GM19035 (cell line): Measurements from ENCODE around the gene LRBA.

ENCODE experiments used
- ATAC-seq: cut with Tn5 transposase; IDR thresholded peaks from one replicate; pipeline ENCODE4 v1.9.1; 2021; ENCODE audit not compliant: unreplicated experiment

The LRBA gene

GRCh38 chr4:150310159-150310895, 704.8 kb downstream of the LRBA start:
- no peak for ATAC-seq

- ATAC-seq: no peak
These were observed 706.1 kb downstream of the LRBA start for GRCh38 chr4:150308824-150309472.

GRCh38 chr4:150306719-150307118, 708.4 kb downstream of the LRBA start:
- ATAC-seq: no peak

- ATAC-seq: no peak
These were observed 709.1 kb downstream of the LRBA start for GRCh38 chr4:150305995-150306394.

- ATAC-seq: no peak
These were observed 712.5 kb downstream of the LRBA start for GRCh38 chr4:150302553-150302952.

- no peak for ATAC-seq
These were observed 715.3 kb downstream of the LRBA start for GRCh38 chr4:150299816-150300215.

- no peak for ATAC-seq
These were observed 717.1 kb downstream of the LRBA start for GRCh38 chr4:150297861-150298474.

GRCh38 chr4:150289881-150290280, 725.2 kb downstream of the LRBA start:
- ATAC-seq: no peak

- no peak for ATAC-seq
These were observed 725.9 kb downstream of the LRBA start for GRCh38 chr4:150289198-150289597.

- no peak for ATAC-seq
These were observed 728.4 kb downstream of the LRBA start for GRCh38 chr4:150286656-150287055.

GRCh38 chr4:150283689-150284088, 731.4 kb downstream of the LRBA start:
- no peak for ATAC-seq

- ATAC-seq: no peak
These were observed 734.1 kb downstream of the LRBA start for GRCh38 chr4:150280975-150281374.

GRCh38 chr4:150280081-150280895, 734.8 kb downstream of the LRBA start:
- ATAC-seq: no peak

- no peak for ATAC-seq
These were observed 736.9 kb downstream of the LRBA start for GRCh38 chr4:150278206-150278605.

GRCh38 chr4:150268444-150268843, 746.6 kb downstream of the LRBA start:
- ATAC-seq: no peak

GRCh38 chr4:150265806-150266205, 749.3 kb downstream of the LRBA start:
- no peak for ATAC-seq

GRCh38 chr4:150264595-150265161, 750.4 kb downstream of the LRBA start:
- no peak for ATAC-seq

- ATAC-seq: no peak
These were observed 752.5 kb downstream of the LRBA start for GRCh38 chr4:150262611-150263010.

GRCh38 chr4:150261571-150261970, 753.5 kb downstream of the LRBA start:
- ATAC-seq: no peak

GRCh38 chr4:150259861-150260567, 755.1 kb downstream of the LRBA start:
- ATAC-seq: no peak
